Middle frontal gyrus (tissue), 1 donor: ENCODE results near the gene LRFN4.
"Not testable (repeated sequence)": the region's sequence is repeated elsewhere in the genome, so short reads cannot be mapped to it uniquely, and the experiment has no call there.

Source experiments
- DNase-seq: peaks from one replicate; pipeline ENCODE4 v3.0.0-alpha.2; 2015; ENCODE audit warnings: low spot score; ENCODE audit errors: extremely low spot score

LRFN4 gene

DNA sequence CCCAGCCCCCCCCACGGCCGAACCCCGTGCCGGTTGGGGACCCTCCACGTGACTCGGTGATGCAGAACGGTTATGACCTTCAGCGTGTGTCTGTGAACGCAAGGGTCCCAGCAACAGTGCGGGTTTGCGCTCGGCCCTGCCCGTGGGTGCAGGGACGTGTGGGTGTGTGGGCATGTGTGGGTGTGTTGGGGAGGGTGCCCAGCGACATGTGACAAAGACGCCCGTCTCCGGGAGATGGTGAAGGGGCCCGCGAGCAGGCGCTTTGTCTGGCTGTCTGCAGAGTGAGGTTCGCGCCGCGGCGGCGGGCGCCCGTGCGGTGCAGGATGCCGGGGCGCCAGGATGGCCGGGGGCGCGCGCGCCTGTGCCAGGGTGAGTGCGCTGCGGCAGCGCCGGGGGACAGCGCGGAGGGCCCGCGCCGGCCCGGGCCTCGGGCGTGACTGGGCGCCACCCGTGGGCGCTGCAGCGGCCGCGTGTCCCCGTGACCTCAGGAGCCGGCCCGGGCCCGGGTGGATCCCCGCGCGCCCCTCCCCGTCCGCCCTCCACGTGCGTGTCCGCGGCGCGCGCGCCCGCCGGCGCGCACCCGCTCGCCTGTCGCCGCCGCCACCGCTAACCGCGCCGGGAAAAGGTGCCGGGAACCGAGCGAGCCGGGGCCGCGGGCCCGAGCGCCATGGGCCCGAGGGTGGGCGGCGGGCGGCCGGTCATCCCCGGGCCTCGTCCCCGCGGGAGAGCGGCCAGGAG is at the start of gene LRFN4:
Gene LRFN4 (plus strand): TSS at position 569 of the 738 bp plus-strand sequence. CDS start 681 bp downstream, outside the sequence.
- peak; percentile 26 for DNase-seq

GRCh38 chr11:66809592-66809991 is 47.3 kb upstream of the LRFN4 start:
- DNase-seq, result no peak

DNA sequence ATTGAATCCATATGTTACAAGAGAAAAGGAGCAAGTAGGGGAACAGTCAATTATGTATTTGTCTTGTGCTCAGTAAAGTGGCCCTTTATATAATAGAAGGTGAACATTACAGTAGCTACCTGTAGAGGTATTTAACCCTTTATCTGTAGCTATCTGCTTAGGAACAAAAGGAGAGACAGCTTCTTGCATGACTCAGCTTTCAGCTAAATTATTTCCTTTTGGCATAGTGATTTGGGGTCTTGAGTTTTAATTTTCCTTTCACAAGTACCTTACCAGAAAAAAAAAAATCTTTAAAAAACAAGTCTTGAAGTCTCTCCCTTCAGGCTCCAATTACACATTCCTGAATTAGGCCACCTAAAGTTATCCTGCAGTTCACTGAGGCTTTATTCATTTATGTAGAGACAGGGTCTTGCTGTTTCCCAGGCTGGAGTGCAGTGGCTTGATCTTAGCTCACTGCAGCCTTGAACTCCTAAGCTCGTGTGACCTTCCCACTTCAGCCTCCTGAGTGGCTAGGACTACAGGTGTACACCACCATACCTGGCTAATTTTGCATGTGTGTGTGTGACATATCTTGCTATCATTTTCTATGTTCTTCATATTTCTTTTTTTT is 46.2 kb upstream of the LRFN4 start:
- DNase-seq, result no peak

DNA sequence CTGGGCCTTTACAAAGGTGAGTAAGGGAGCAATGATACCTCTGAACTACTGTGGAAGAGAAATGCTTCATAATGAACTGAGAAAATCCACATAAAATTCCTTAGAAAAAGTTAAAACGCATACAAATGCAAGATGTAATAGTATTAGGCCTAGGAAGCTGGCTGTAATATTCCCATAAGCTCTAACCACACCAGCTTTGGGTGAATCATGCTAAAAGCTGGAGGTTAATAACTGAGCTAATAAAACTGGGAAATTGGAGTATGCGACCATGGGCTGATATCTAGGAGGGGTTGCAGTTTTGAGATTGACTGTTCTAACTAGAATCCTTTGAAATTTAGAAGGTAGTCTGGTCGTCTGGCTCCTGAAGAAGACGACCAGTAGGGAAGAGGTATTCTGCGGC is 42.2 kb upstream of the LRFN4 start:
- no peak for DNase-seq

DNA sequence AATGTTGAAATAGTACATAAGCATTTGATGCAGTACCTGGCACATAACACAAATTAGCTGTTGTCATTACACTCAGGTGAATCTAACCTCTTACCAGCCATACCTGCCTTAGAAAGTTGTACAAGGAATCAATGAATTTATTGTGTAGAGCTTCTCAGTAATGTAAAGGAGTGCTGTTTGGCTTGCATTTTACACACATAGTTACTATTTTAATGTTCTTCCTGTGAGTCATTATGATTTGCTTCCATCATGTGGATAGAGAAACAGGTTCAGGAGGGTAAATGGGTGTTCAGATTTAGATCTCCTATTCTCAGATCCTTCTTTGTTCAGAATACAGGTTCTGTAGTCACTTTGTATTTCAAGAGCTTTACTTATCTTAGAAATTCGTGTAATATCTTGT is 41.2 kb upstream of the LRFN4 start:
- no peak for DNase-seq

DNA sequence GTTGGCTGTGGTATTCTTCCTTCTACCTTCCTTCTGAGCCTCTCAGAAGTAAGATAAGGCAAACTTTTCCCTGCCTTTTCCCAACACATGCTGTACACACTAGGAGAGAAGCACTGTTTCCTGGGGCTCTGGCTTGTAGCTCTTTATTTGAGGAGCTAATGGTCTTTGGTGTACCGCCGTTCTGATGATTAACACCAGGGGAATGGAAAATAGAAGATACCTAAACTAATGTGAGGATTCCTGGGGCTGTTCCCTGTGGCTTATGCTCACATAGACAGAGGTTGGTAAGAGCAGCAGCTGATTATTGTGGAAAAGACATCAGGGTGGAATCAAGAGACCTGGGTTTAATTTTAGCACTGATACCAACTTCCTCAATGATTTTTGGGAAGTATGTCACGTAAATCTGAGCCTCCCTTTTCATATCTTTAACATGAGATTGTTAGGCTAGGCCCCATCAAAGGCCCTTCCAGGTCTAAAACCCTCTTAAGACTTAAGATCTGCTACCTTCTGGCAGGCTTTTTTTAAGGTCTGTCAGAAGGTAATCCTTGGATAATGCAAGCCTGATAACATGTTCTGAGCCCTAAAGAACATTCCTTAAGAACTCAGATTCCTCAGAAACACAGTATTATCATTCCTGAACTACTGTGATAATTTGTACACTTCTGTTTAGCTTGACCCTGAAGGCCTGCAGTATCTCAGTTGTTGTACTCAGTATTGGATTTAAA is 38.5 kb upstream of the LRFN4 start:
- DNase-seq, result no peak

GRCh38 chr11:66820381-66820780 is 36.5 kb upstream of the LRFN4 start:
- DNase-seq, result no peak

- no peak for DNase-seq
Measured at GRCh38 chr11:66820901-66821300, 36.0 kb upstream of the LRFN4 start.

- DNase-seq, result no peak
Measured at GRCh38 chr11:66823700-66824099, 33.2 kb upstream of the LRFN4 start.

DNA sequence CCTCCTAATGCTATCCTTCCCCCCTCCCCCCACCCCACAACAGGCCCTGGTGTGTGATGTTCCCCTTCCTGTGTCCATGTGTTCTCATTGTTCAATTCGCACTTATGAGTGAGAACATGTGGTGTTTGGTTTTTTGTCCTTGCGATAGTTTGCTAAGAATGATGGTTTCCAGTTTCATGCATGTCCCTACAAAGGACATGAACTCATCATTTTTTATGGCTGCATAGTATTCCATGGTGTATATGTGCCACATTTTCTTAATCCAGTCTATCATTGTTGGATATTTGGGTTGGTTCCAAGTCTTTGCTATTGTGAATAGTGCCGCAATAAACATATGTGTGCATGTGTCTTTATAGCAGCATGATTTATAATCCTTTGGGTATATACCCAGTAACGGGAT is 32.3 kb upstream of the LRFN4 start:
- DNase-seq, result not testable (repeated sequence)

GRCh38 chr11:66834539-66834845 is 22.4 kb upstream of the LRFN4 start:
- no peak for DNase-seq

DNA sequence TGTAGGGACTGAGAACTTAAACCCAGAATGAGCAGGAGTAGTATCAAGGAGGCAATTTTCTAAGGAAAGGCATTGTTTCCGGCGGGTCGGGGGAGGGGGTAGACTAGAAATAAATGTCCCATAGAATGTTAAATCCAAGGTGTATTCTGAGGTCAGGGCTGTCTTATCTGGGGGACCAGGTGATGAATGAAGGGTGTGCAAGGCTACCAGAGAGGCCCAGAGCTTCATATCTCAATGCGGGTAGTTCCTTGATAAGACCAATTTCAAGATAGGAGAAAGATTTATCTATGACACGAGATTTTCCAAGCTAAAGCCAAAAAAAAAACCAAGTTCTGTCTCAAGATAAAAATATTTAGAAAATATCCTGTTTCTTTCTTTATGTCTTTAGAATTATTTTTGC is 21.9 kb upstream of the LRFN4 start:
- DNase-seq, result no peak

DNA sequence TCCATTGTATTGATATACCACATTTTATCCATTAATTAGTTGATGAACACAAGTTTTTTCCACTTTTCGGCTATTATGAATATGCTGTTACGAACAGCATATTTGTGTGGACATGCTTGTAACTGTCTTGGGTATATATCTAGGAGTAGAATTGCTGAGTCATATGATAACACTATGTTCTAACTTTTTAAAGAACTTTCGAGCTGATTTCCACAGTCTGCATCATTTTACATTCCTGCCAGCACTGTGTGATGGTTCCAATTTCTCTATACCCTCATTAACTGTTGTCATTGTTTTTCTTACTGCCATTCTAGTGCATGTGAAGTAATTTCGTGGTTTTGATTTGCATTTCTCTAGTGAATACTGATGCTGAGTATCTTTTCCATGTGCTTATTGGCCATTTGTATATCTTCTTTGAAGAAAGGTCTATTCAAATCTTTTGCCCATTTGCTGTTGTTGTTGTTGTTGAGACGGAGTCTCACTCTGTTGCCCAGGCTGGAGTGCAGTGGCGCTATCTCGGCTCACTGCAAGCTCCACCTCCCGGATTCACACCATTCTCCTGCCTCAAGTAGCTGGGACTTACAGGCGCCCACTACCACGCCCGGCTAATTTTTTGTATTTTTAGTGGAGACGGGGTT is 21.0 kb upstream of the LRFN4 start:
- DNase-seq, result no peak

DNA sequence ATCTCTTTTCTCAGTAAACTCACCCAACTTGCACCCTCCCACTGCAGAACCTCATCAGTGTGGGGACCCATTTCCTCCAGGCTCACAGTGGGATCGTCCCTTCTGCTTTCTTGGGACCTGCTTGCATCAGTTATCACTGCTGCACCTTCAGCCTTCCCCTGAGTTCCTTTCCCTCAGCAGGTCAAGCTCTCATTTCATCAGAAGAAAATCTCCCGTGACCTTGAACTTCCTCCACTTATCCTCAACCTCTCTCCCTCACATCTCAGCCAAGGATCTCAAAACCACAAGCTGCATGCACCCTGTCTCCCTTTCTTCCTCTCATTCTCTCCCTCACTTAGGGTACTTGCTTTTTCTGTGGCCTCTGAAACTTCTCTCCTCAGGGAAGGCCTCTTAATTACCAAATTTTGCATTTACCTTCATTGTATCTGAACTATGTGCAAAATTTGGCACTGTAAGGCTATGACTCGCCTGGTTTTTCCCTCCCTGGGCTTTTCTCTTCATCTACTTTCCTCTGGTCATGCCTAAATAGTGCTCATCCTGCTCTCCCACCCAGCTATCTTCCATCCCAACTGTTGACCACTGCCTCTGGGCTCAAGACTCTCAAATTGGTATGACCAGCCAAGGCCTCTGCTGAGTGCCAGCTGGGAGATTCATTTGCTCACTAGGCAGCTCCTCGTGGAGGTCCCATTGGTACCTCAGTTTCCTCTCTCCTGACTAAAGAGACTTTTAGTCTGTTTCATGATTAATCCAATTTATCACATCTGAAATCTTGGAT is 16.4 kb upstream of the LRFN4 start:
- DNase-seq, result no peak

DNA sequence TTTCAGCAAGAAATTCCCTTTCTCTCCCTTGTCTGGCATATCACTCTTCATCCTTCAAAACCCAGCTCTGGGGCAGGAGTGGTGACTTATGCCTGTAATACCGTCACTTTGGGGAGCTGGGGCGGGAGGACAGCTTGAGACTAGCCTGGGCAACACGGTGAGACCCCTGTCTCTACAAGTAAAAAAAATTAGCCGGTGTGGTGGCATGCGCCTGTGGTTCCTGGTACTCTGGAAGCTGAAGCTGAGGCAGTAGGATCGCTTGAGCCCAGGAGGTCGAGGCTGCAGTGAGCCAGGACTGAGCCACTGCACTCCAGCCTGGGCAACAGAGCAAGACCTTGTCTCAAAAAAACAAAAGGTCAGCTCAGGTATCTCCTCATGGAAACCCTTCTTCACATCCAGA is 15.0 kb upstream of the LRFN4 start:
- no peak for DNase-seq

GRCh38 chr11:66842501-66842895 is 14.4 kb upstream of the LRFN4 start:
- DNase-seq, result no peak

- peak; percentile 81 for DNase-seq
Measured at GRCh38 chr11:66842896-66843775, 13.7 kb upstream of the LRFN4 start, which contains the start of gene RCE1. TSS of gene RCE1 (plus strand) at chr11:66843441. CDS start at chr11:66843456, 15 bp downstream.

GRCh38 chr11:66843776-66844495 is 12.9 kb upstream of the LRFN4 start:
- DNase-seq, result no peak

DNA sequence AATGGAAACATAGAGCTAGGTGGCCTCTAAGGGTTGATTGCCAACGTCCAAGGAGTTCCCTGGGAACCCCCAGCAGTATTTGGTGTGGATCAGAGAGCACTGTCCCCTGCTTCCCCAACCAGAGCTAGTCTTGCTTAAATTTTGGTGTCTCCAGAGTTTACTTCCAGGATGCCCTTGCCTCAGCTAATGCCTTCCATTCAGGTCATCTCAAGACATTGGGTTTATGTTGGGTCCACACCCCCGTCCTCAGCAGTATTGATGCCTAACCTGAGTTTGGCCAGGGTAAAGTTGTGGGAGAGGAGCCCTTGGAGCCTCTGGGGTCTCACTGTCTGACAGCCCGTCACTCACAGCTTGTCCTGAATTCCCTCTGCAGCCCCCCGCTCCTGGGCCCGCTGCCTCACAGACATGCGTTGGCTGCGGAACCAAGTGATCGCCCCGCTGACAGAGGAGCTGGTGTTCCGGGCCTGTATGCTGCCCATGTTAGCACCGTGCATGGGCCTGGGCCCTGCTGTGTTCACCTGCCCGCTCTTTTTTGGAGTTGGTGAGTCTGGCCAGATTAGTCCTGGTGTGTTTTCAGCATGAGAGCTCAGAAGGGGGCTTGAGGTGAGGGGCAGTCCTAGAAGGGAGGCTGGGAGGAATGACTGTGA is 12.2 kb upstream of the LRFN4 start:
- no peak for DNase-seq
